Sigmoid colon (tissue), 4 donors: ENCODE measurements around the gene ALOX12.
A peak's percentile ranks its signal among the peaks of the same experiment; 100 is the strongest.

Experiments used
- CTCF ChIP-seq, 4 experiments: fragments of 450-650 bp in 3 of 4; fragments of 200-600 bp in 1 of 4; IDR thresholded peaks; one replicate each; pipeline ENCODE4 v1.5.1; 2016 to 2019; ENCODE audit warnings: antibody characterized with exemption in 4 of 4, mild to moderate bottlenecking in 3 of 4, moderate library complexity in 2 of 4
- EP300 ChIP-seq, 4 donors: sonication (generic); formaldehyde crosslinking; IDR thresholded peaks; one replicate each; pipeline ENCODE4 v1.6.1; 2017; ENCODE audit warnings: antibody characterized with exemption in 4 of 4
- POLR2A ChIP-seq, 2 donors: fragments of 450-650 bp; IDR thresholded peaks; one replicate each; pipeline ENCODE4 v1.6.1; 2016; ENCODE audit warnings: antibody characterized with exemption in 2 of 2, mild to moderate bottlenecking in 2 of 2, moderate library complexity in 2 of 2
- POLR2AphosphoS5 ChIP-seq, 4 donors: sonication (generic); formaldehyde crosslinking; IDR thresholded peaks; one replicate each; pipeline ENCODE4 v1.6.1; 2017; ENCODE audit warnings: antibody characterized with exemption in 4 of 4

GRCh38 chr17:7043497-7044198 is 47.8 kb downstream of the ALOX12 start, which contains the start of gene SLC16A11:
- TF ChIP-seq EP300 (IDR thresholded peaks at IDR 0.05) (no peak), POLR2A (IDR thresholded peaks at IDR 0.05) (no peak), CTCF (IDR thresholded peaks at IDR 0.05) (no peak), POLR2AphosphoS5 (IDR thresholded peaks at IDR 0.05) (peak in 1 of 4 donors; percentile 20)
